HL-60 (cell line): ENCODE data around the gene TFF2.

Experiments used
- CTCF ChIP-seq: IDR thresholded peaks from one replicate; pipeline ENCODE4 v1.5.1; 2011; ENCODE audit warnings: low read length, control low read depth, inconsistent platforms; ENCODE audit not compliant: insufficient read depth
- POLR2AphosphoS5 ChIP-seq: IDR thresholded peaks from 2 replicates; pipeline ENCODE4 v1.6.1; 2012; ENCODE audit warnings: low read depth
- REST ChIP-seq: IDR thresholded peaks from 2 replicates; pipeline ENCODE4 v1.6.1; 2012; ENCODE audit warnings: low read depth; ENCODE audit not compliant: insufficient replicate concordance

- TF ChIP-seq CTCF, result no peak
- no peak for TF ChIP-seq POLR2AphosphoS5
- no peak for TF ChIP-seq REST
These were observed 36.4 kb upstream of the TFF2 start for GRCh38 chr21:42387164-42387563.
